Mucosa of rectum (tissue), 2 donors: ENCODE measurements around the gene SANBR.

Source experiments
- H3K27ac ChIP-seq, 2 donors: one replicate each; pipeline ENCODE4 v1.7.0; 2013; ENCODE audit warnings: inconsistent platforms in 2 of 2, low read depth in 2 of 2, low read length in 2 of 2
- H3K27me3 ChIP-seq, 2 donors: one replicate each; pipeline ENCODE4 v1.7.0; 2013; ENCODE audit warnings: low read length in 2 of 2; ENCODE audit not compliant: control insufficient read depth in 2 of 2, insufficient read depth in 2 of 2
- H3K36me3 ChIP-seq, 2 donors: one replicate each; pipeline ENCODE4 v1.7.0; 2013; ENCODE audit warnings: low read length in 2 of 2; ENCODE audit not compliant: control insufficient read depth in 2 of 2, insufficient read depth in 2 of 2
- H3K4me1 ChIP-seq, 2 donors: one replicate each; pipeline ENCODE4 v1.7.0; 2013; ENCODE audit warnings: low read length in 2 of 2, mild to moderate bottlenecking in 1 of 2; ENCODE audit not compliant: control insufficient read depth in 2 of 2, insufficient read depth in 2 of 2
- H3K4me3 ChIP-seq, 2 donors: one replicate each; pipeline ENCODE4 v1.7.0; 2013; ENCODE audit warnings: low read length in 2 of 2
- H3K9ac ChIP-seq, 2 donors: one replicate each; pipeline ENCODE4 v1.7.0; 2013; ENCODE audit warnings: low read length in 2 of 2, low read depth in 1 of 2, mild to moderate bottlenecking in 1 of 2
- H3K9me3 ChIP-seq, 2 donors: one replicate each; pipeline ENCODE4 v1.7.0; 2013; ENCODE audit warnings: low read length in 2 of 2; ENCODE audit not compliant: control insufficient read depth in 2 of 2
- donor health status: healthy.
- donor health status: Normal muscosa, but diverticular disease.

Gene SANBR

DNA sequence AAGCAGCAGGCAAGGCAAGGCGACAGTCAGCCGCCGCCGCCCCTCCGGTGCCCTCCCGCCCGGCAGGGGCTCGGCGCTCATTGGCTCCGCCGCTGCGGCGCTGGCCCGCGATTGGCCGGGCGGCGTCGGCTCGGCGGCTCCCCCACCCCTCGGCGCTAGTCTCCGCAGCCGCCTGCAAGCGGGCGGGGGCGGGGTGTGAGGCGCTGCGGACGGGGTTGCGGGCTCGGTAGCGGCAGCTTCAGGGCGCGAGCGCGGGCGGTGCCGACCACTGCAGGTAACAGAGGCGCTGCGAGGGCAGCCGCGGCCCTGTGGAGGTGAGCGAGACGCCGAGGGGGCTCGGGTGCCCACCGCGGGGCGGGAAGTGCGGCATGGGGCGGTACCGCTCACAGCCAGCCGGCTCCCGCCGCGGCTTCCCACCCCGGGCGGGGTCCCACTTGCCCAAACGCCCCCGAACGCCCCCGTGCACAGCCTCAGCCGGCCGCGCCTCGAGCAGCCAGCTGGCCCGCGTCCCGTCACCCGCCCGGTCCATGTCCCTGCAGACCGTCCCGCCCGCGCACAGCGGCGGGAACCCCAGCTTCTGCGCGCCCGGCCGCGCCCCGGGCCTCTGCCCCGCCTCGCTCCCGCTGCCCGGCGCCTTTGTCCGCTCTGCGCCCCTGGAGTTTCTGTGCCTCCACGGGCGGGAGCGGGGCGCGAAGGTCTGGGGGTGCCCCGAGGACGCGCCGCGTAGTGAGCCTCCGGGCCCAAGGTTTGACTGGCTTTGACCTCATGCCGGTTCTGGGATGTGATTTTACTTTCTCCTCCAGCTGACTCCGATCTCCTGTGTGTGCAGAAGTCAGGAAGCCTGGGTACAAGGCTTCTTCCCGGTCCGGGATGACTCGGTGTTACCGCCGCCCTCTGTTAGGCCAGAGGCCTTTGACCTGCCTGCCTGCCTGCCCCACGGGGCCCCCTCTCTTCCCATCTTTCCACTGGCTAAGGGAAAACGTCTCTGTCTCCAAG is at the start of gene SANBR:
TSS of gene SANBR (plus strand) at position 158 of the 996 bp plus-strand sequence. CDS start 4,480 bp downstream, outside the sequence.
- no peaks in the 10 kb centered on the region for H3K27me3 ChIP-seq
- peaks cover 0 to 2% of the 10 kb centered on the region in 2 donors for H3K36me3 ChIP-seq
- H3K9ac ChIP-seq, result peak within 1 kb of the TSS; percentile 78 to 85
- H3K4me3 ChIP-seq, result peak within 1 kb of the TSS; percentile 84 to 85
- peaks cover 0 to 7% of the 10 kb centered on the region in 2 donors for H3K4me1 ChIP-seq
- H3K27ac ChIP-seq, result peak within 1 kb of the TSS; percentile 86 to 89
- no peaks in the 10 kb centered on the region for H3K9me3 ChIP-seq

DNA sequence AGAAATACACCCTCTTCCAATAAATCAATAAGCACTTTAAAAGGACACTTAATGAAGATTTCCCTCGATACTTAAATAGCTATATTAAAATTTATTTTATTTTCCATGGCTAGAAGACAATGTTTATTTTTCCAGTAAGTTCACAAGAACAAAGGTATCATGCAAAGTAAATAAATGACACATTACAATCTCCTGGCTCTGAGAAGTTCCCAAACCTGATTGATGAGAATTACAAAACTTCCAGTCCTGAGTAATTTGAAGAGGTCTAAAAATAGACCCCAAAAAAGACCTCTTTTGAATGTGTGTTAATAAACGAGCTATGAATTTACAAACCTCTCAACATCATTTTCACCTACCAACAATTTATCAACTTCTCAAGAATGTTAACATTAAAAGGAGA is 49.7 kb upstream of the SANBR start:
- Histone ChIP-seq H3K4me1 (peaks cover 5 to 11% of the 10 kb centered on the region in 2 donors), H3K9me3 (no peaks in the 10 kb centered on the region), H3K36me3 (peaks cover 1 to 2% of the 10 kb centered on the region in 2 donors), H3K9ac (peak overlapping the region; percentile 92 to 98), H3K4me3 (peak overlapping the region; percentile 80 to 99), H3K27me3 (no peaks in the 10 kb centered on the region), H3K27ac (peak overlapping the region; percentile 96)

DNA sequence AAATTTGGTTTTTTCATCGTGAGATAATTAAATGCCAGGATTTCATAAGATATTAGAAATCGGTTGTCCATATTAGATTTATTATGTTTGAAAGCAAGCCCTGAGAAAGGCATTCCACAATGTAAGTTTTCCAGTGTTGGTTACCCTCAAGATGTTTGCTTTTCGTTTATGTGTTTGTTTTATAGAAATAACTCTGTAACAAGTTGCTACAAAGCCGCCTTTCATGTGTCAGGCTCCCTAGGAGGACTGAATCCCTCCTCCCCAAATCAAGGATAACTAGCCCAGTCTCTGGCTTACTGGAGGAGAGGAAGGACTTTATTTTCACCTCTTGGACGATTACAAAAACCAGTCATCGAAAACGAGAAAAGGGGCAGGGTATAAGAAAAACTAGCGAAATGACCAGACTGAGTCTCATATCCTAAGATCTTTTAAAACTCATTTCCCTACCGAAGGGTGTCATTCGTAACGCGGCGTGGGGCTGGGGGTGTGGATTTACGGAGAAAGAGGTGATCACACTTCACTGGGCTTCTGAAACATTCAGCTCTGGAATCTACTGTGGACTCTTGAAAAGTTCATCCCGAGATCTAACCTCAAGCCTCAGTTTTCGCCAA is 49.2 kb upstream of the SANBR start:
- H3K27me3 ChIP-seq, result no peaks in the 10 kb centered on the region
- peaks cover 7% of the 10 kb centered on the region in 2 donors for H3K36me3 ChIP-seq
- H3K27ac ChIP-seq, result peak overlapping the region; percentile 96
- peaks cover 5 to 11% of the 10 kb centered on the region in 2 donors for H3K4me1 ChIP-seq
- peak overlapping the region; percentile 92 to 98 for H3K9ac ChIP-seq
- peak overlapping the region; percentile 80 to 99 for H3K4me3 ChIP-seq
- H3K9me3 ChIP-seq, result no peaks in the 10 kb centered on the region

DNA sequence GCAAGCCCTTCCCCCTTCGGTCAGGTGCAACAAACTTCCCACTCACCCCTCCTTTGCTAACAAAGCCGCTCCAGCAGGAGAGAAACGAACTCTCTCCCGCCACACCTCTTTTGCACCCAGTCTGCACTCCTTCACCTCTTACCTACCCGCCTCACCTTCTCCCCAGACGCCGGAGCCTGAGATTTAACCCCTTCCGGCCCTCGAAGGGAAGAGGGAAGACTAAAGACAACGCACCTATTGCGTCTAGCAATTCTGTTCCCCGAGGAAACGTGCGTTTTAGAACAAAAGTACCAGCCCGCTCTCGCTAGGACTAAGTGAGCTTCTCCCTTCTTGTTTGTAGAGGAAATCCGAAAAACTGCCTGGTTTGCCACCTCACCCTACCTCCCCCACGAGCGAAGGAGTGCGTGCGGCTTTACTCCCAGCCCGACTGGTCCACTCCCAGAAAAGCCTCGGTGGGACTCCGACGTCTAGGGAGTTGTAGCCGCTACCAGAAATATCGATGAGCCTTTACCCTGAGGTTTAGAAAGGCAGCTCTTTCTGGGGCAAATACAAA is 48.6 kb upstream of the SANBR start:
- H3K36me3 ChIP-seq, result peaks cover 7 to 8% of the 10 kb centered on the region in 2 donors
- no peaks in the 10 kb centered on the region for H3K9me3 ChIP-seq
- peaks cover 5 to 11% of the 10 kb centered on the region in 2 donors for H3K4me1 ChIP-seq
- peak overlapping the region; percentile 96 for H3K27ac ChIP-seq
- H3K4me3 ChIP-seq, result peak overlapping the region; percentile 80 to 99
- no peaks in the 10 kb centered on the region for H3K27me3 ChIP-seq
- peak overlapping the region; percentile 92 to 98 for H3K9ac ChIP-seq

DNA sequence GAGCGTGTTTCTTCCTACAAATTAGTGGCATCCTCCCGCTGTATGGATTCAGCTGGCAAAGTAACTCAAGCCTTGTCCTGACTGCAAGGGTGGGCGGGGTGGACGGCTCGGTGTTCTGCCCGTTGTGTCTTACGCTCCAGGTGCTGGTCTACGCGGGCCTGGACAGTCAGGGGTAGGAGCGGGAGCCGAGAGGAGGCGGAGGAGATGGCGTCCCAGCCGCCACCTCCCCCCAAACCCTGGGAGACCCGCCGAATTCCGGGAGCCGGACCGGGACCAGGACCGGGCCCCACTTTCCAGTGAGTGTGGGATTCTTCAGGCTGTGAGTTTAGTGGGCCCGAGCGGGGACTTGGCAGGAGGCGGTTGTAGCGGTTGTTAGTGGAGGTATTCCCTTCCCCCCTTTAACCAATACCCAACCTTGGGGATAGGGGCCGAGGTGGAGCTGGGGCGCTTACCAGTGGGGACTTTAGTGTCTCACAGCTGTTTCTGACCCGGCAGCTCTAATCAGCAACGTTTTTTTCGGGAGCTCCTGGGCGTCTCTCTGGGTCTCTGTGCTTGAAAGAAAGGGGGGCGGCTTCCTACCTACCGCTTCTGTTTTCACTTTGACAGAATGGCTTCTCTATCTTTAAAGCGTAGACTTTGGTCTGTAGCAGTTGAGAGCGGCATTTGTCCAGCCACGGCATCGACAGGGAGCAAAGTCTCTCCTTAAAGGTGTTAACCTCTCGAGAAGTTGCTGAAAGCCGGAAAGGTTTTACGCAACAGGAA is 47.9 kb upstream of the SANBR start, which contains the start of the genes PEX13 and PUS10:
TSS of gene PEX13 (plus strand) at position 165 of the 762 bp plus-strand sequence. CDS start at position 205, 40 bp downstream.
TSS of gene PUS10 (minus strand) at position 700 of the 762 bp plus-strand sequence. CDS start 6,365 bp downstream, outside the sequence.
- peak within 1 kb of the TSS; percentile 96 for H3K27ac ChIP-seq
- H3K27me3 ChIP-seq, result no peaks in the 10 kb centered on the region
- H3K4me3 ChIP-seq, result peak within 1 kb of the TSS; percentile 80 to 99
- H3K9me3 ChIP-seq, result no peaks in the 10 kb centered on the region
- H3K36me3 ChIP-seq, result peaks cover 7 to 9% of the 10 kb centered on the region in 2 donors
- peaks cover 5 to 11% of the 10 kb centered on the region in 2 donors for H3K4me1 ChIP-seq
- H3K9ac ChIP-seq, result peak within 1 kb of the TSS; percentile 92 to 98

DNA sequence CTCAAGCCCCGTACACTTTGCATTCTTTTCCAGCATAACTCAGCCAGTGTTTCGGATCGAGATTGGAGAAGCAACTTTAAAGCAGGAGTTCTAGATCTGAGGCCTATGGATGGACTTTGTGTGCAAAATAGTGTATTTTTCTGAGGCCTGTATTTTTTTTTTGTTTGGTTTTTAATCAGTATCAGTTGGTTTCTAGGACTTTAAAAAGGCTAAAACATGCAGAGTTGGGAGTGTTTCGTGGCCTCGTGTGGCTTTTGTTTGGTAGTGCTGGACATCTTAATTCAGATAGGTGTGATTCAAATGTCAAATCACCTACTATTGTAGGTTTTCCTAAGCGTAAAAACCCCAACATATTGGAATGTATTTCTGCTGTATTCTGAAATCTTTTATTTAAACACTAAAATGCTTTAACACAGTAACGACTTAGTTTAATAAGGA is 47.3 kb upstream of the SANBR start:
- Histone ChIP-seq H3K27ac (peak overlapping the region; percentile 96), H3K4me3 (peak overlapping the region; percentile 80 to 99), H3K9ac (peak overlapping the region; percentile 92 to 98), H3K4me1 (peaks cover 5 to 11% of the 10 kb centered on the region in 2 donors), H3K9me3 (no peaks in the 10 kb centered on the region), H3K36me3 (peaks cover 7 to 9% of the 10 kb centered on the region in 2 donors), H3K27me3 (no peaks in the 10 kb centered on the region)

DNA sequence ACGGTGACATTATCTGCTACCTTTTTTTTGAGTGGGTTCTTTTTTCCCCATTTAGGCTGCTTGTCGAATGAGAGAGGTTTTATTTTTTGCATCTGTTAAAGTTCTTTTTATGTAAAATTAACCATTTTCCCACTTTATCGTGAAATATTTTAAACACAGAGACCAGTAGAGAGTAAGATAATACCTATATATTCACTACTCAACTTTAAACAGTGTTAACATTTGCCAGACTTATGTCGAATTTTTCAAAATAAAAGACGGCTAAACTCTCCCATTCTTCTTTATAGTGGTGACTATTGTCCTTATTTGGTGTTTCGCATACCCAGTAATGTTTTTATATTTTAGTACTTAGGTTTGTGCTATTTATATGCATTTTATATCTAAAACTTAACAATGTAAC is 46.9 kb upstream of the SANBR start:
- no peaks in the 10 kb centered on the region for H3K9me3 ChIP-seq
- H3K27me3 ChIP-seq, result no peaks in the 10 kb centered on the region
- H3K9ac ChIP-seq, result peak overlapping the region; percentile 92 to 98
- H3K4me3 ChIP-seq, result peak overlapping the region; percentile 80 to 99
- peaks cover 7 to 9% of the 10 kb centered on the region in 2 donors for H3K36me3 ChIP-seq
- H3K4me1 ChIP-seq, result peaks cover 5 to 11% of the 10 kb centered on the region in 2 donors
- peak overlapping the region; percentile 96 for H3K27ac ChIP-seq

GRCh38 chr2:61021228-61021660 is 44.4 kb upstream of the SANBR start:
- H3K4me3 ChIP-seq, result no peak overlapping the region
- H3K9ac ChIP-seq, result no peak overlapping the region
- no peaks in the 10 kb centered on the region for H3K27me3 ChIP-seq
- H3K36me3 ChIP-seq, result peaks cover 7 to 11% of the 10 kb centered on the region in 2 donors
- H3K9me3 ChIP-seq, result no peaks in the 10 kb centered on the region
- no peak overlapping the region for H3K27ac ChIP-seq
- H3K4me1 ChIP-seq, result peaks cover 0 to 8% of the 10 kb centered on the region in 2 donors

GRCh38 chr2:61023670-61024069 is 42.0 kb upstream of the SANBR start:
- peaks cover 11 to 18% of the 10 kb centered on the region in 2 donors for H3K36me3 ChIP-seq
- no peak overlapping the region for H3K4me3 ChIP-seq
- H3K27me3 ChIP-seq, result no peaks in the 10 kb centered on the region
- no peaks in the 10 kb centered on the region for H3K9me3 ChIP-seq
- no peak overlapping the region for H3K9ac ChIP-seq
- H3K4me1 ChIP-seq, result peaks cover 0 to 8% of the 10 kb centered on the region in 2 donors
- no peak overlapping the region for H3K27ac ChIP-seq
